Psoas muscle (tissue), 8 donors: ENCODE results near the gene YAP1. TPM values are rescaled to one million over a fixed set of nuclear protein-coding genes. Genes with fewer than 3 reads are reported as not detected.

Source experiments
- ATAC-seq, 4 donors: fragments of 200-7000 bp; cut with Tn5 transposase; one replicate each; pipeline ENCODE4 v1.9.1; 2020; ENCODE audit warnings: moderate library complexity in 3 of 4, mild to moderate bottlenecking in 2 of 4
- DNase-seq, 2 donors: peaks; one replicate each; pipeline ENCODE4 v3.0.0-alpha.2; 2020
- H3K27ac ChIP-seq: fragments of 200-600 bp; one replicate; pipeline ENCODE4 v1.8.0; 2022
- H3K27me3 ChIP-seq, 3 donors: fragments of 200-600 bp in 1 of 3; one replicate each; pipeline versions ENCODE4 v1.6.1 to v1.8.0; 2013 to 2022; ENCODE audit warnings: low read length in 2 of 3, mild to moderate bottlenecking in 2 of 3, moderate library complexity in 1 of 3; ENCODE audit not compliant: insufficient read depth in 3 of 3
- H3K36me3 ChIP-seq, 2 donors: fragments of 200-600 bp in 1 of 2; one replicate each; pipeline versions ENCODE4 v1.6.1 to v1.8.0; 2013 to 2022; ENCODE audit warnings: low read depth in 1 of 2, mild to moderate bottlenecking in 1 of 2, moderate library complexity in 1 of 2; ENCODE audit not compliant: insufficient read depth in 1 of 2
- H3K4me1 ChIP-seq: fragments of 200-600 bp; one replicate; pipeline ENCODE4 v1.8.0; 2022
- H3K4me3 ChIP-seq: fragments of 200-600 bp; one replicate; pipeline ENCODE4 v1.8.0; 2022; ENCODE audit warnings: mild to moderate bottlenecking
- H3K9me3 ChIP-seq: fragments of 200-600 bp; one replicate; pipeline ENCODE4 v1.8.0; 2022
- WGBS, 3 donors: extraction: QIAGEN DNeasy Blood & Tissue Kit; methylation state at CpG; one replicate each; pipeline versions ENCODE4 v1.1.6 to v1.1.7; 2013; 5-methylcytosine and 5-hydroxymethylcytosine counted together
- intact Hi-C, 2 donors: fragments of 100-400 bp; cut with DNase I; formaldehyde crosslinking; loops; one replicate each; pipeline versions ENCODE4 v1.11.0 to v1.14.2; 2022
- polyA plus RNA-seq, 3 donors: library from polyadenylated mRNA; stranded (reverse); fragments of 200-250 nt; gene quantifications; one replicate each; pipeline ENCODE4 v1.2.3, GENCODE V29; 2013
- total RNA-seq, 4 donors: library from RNA; stranded (reverse); fragmentation: NEBNext Ultra II Directional in 2 of 4; extraction: Animal tissue kit (Norgen Biotek cat#: 25700) in 2 of 4; gene quantifications; one replicate each; pipeline versions ENCODE4 v1.2.1 to v1.2.4, GENCODE V29; 2021 to 2023
- TF ChIP-seq, protein P1 (sequence below): fragments of 200-600 bp; IDR thresholded peaks from one replicate; pipeline ENCODE4 v1.8.0; 2022; ENCODE audit warnings: antibody characterized with exemption
- donor health status: healthy with polysubstance abuse.
- donor health status: DM: no; HTN: no; CAD: no; lungs with moderate emphysema.
- donor health status: Bipolar disorder and iron deficiency.
- donor health status: healthy.
- donor health status: DM: yes; HTN: yes; CAD: no.
- donor health status: DM: no; HTN: no; CAD: no.
- donor health status: DM: no; HTN: no; CAD: no.
- donor health status: DM: yes; HTN: yes; CAD: no.

Gene YAP1
- total and polyA plus RNA-seq, 7 donors = 11.5 to 124 (median 42.3) TPM

DNA sequence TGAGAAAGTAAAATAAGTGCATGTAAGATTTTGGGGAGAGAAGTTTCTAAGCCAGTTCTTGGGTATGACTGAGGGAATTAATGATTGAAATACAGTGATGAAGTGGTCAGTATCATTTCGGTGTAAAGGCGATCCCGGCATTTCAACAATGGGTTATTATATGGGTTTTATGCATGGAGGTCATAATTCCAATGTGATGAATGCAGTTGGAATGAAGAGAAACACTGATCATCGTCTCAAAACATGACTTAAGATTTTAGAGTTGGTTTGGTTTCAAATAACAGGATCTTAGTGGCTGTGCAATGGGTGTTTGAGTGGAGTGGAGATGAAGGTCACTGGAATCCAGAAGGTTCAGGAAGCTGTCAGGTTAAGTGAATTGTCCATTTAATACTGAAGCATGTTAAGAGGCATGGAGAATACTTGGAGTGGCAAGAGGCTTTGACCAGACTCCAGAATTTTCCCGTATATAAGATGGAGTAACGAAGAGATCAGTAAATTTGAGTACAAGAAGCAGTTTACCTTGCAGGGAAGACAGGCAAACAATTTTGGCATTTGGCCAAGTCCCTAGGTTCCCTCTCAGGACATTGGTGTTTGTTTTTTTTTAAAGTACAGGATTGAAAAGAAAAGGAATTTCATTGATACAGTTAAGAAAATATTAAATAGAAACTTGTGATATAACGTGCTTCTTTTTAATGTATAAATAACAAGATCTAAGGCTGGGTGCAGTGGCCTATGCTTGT is 110.7 kb downstream of the YAP1 start:
- Histone ChIP-seq H3K36me3 (peaks cover 2 to 26% of the 10 kb centered on the region in 2 donors), H3K27ac (no peak overlapping the region), H3K4me1 (peaks cover 3% of the 10 kb centered on the region), H3K27me3 (no peaks in the 10 kb centered on the region), H3K9me3 (no peaks in the 10 kb centered on the region), H3K4me3 (no peak overlapping the region)
- intact Hi-C loops = no loop called here
- 89 to 92% (median 90%) methylated on average over 7 of the region's 7 CpGs for WGBS, 3 donors
- TF ChIP-seq, protein P1, sequence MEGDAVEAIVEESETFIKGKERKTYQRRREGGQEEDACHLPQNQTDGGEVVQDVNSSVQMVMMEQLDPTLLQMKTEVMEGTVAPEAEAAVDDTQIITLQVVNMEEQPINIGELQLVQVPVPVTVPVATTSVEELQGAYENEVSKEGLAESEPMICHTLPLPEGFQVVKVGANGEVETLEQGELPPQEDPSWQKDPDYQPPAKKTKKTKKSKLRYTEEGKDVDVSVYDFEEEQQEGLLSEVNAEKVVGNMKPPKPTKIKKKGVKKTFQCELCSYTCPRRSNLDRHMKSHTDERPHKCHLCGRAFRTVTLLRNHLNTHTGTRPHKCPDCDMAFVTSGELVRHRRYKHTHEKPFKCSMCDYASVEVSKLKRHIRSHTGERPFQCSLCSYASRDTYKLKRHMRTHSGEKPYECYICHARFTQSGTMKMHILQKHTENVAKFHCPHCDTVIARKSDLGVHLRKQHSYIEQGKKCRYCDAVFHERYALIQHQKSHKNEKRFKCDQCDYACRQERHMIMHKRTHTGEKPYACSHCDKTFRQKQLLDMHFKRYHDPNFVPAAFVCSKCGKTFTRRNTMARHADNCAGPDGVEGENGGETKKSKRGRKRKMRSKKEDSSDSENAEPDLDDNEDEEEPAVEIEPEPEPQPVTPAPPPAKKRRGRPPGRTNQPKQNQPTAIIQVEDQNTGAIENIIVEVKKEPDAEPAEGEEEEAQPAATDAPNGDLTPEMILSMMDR = no peak
- no peak for DNase-seq
- ATAC-seq = no peak

DNA sequence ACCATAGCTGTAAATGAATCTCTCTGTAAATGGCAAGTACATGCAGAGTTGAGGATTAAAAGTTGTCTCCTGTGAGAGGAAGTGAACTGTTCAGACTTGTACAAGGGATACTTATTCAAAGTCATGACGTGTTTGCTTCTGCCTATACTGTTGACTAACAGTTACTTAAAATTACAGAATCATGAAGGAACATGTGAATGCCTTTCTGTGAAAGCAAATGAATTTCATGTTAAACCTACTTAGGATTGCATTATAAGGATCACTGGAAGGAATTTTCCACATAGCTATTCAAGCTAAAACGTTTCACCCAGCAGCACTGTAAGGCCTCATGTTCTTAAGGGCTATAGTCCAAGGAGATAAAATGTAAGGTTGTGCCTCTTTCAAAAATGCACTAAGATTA is 113.6 kb downstream of the YAP1 start:
- ATAC-seq (no peak), DNase-seq (no peak)
- no peaks in the 10 kb centered on the region for H3K9me3 ChIP-seq
- H3K27ac ChIP-seq = no peak overlapping the region
- no peak overlapping the region for H3K4me3 ChIP-seq
- H3K36me3 ChIP-seq = peaks cover 4 to 51% of the 10 kb centered on the region in 2 donors
- no peaks in the 10 kb centered on the region for H3K27me3 ChIP-seq
- WGBS, 3 donors = 34 to 42% (median 41%) methylated on average over 2 of the region's 2 CpGs
- H3K4me1 ChIP-seq = no peaks in the 10 kb centered on the region
- TF ChIP-seq, protein P1 = no peak
- intact Hi-C loops = no loop called here

DNA sequence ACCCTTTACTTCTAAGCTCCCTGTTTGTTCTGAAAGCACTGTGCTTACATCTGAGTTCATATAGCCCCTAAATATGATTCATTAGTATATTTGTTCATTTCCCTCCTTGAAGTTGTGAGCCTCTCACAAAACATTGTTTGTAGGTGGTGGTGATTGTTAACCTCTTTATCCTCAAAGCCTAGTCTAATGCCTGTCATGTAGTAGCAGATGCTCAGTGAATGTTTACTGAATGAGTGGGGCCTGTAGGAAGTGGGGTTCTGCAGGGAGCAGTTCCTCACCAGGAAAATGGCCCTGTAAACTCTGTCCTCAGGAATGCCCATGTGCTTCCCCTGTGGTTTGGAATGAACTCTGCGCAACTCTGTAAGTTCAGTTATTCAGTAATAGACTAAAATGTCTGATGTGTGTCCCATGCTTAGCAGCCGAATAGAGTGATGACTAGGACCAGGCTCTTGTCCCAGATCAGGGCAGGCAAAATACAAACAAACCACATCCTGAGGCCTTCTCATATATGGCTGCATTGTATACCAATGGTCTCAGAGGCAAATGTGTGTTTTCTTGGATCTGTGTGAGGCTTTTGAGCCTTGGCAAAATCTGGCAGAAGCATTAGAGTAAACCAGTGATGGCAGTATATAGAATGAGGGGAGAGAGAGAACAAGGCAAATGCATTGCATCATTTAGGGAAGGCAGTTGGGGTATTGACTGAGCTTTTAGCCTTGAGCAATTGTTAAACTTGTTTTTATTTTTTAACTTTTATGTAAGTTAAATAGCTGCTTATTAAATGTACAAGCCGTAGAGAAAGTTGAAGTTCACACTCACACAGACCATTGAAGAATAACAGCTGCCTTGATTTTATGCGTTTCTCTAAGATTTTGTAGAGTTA is 115.7 kb downstream of the YAP1 start:
- Histone ChIP-seq H3K9me3 (no peaks in the 10 kb centered on the region), H3K27me3 (no peaks in the 10 kb centered on the region), H3K27ac (no peak overlapping the region), H3K4me1 (no peaks in the 10 kb centered on the region), H3K4me3 (no peak overlapping the region), H3K36me3 (peaks cover 4 to 70% of the 10 kb centered on the region in 2 donors)
- intact Hi-C loops = loop anchor here in 1 of 2 donors (1.0 kb wide), 1 partner anchor 18 kb away; no protein-coding TSS in a partner anchor
- WGBS, 3 donors = 90 to 92% (median 90%) methylated on average over 4 of the region's 4 CpGs
- TF ChIP-seq, protein P1 = no peak
- DNase-seq (no peak), ATAC-seq (no peak)

DNA sequence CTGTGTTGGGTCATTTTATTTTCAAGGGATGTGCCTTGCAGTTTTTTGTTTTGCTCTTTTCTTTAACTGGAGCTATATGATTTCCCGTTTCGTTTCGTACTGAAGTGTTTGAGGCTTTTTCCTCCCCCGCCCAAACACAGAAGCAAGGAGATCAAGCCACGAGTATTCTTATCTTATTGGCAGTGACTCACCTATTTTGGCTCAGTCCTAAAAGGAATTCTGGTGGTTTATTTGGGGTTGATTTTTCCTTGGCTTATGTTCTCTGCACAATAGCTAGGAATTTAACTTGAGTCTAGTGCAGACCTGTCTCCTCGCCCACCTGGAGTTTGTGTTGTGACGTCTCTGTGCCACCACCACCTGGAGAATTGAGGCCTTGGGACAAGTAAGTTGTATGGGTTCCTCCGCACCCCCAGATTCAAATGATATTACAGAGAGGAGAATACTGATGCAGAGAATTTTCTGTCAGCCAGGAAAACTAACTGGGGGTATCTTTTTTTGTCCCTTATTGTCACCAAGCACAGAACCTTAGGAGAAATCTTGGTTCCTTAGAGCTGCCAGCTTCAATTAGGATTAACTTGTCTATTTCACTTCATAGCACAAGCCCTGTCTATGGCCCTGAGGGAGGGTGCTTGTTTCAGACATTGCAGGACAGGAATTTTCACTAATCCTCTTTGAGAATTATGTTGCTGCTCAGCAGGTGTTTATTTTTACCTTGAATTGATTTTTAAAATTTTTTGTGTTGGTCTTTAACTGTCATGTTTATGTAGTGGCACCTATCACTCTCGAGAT is 116.6 kb downstream of the YAP1 start:
- Histone ChIP-seq H3K27ac (no peak overlapping the region), H3K4me3 (no peak overlapping the region), H3K9me3 (no peaks in the 10 kb centered on the region), H3K36me3 (peaks cover 4 to 77% of the 10 kb centered on the region in 2 donors), H3K27me3 (no peaks in the 10 kb centered on the region), H3K4me1 (no peaks in the 10 kb centered on the region)
- no peak for DNase-seq
- TF ChIP-seq, protein P1 = no peak
- intact Hi-C loops = loop anchor here in 1 of 2 donors (1.0 kb wide), 1 partner anchor 17 kb away; no protein-coding TSS in a partner anchor
- 86 to 92% (median 91%) methylated on average over 9 of the region's 9 CpGs for WGBS, 3 donors
- no peak for ATAC-seq
